Choroid plexus epithelial cell (primary cell): ENCODE measurements around the gene C17orf50.

Source experiments
- DNase-seq: peaks from one replicate; pipeline ENCODE4 v3.0.0-alpha.2; 2010; ENCODE audit warnings: low read depth
- H3K4me3 ChIP-seq: 2 replicates; pipeline ENCODE4 v1.5.1; 2011; ENCODE audit warnings: low read depth, mild to moderate bottlenecking, control low read depth, low read length, moderate library complexity
- TF ChIP-seq, protein P1 (sequence below): conservative IDR thresholded peaks from 2 replicates; pipeline ENCODE4 v1.5.1; 2011; ENCODE audit warnings: low read depth, mild to moderate bottlenecking, control low read depth, inconsistent platforms, low read length, moderate library complexity

Gene C17orf50

DNA sequence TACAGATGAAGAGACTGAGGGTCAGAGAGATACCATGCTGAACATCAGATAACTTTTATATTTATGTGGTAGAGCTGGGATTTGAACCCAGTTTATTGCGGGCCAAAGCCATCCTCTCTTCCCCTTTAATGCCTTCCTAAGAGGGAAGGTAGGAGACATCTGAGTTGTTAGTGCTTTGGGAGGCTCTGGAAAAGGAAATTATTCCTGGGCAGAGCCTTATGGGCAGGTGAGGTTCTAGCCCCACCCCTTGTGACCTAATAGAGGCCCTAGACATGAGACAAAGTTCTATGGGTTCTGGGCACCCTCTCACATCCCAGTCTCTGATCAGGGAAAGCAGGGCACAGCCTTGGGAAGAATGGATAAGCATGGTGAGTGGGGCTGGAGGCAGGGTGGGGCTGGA, at the start of gene C17orf50:
Gene C17orf50, plus strand, starts transcription at position 301 of the 400 bp plus-strand sequence. Its CDS starts 55 bp downstream, at position 356.
- H3K4me3 ChIP-seq, result no peak within 1 kb of the TSS
- TF ChIP-seq, protein P1, sequence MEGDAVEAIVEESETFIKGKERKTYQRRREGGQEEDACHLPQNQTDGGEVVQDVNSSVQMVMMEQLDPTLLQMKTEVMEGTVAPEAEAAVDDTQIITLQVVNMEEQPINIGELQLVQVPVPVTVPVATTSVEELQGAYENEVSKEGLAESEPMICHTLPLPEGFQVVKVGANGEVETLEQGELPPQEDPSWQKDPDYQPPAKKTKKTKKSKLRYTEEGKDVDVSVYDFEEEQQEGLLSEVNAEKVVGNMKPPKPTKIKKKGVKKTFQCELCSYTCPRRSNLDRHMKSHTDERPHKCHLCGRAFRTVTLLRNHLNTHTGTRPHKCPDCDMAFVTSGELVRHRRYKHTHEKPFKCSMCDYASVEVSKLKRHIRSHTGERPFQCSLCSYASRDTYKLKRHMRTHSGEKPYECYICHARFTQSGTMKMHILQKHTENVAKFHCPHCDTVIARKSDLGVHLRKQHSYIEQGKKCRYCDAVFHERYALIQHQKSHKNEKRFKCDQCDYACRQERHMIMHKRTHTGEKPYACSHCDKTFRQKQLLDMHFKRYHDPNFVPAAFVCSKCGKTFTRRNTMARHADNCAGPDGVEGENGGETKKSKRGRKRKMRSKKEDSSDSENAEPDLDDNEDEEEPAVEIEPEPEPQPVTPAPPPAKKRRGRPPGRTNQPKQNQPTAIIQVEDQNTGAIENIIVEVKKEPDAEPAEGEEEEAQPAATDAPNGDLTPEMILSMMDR, result no peak
- DNase-seq, result no peak

DNA sequence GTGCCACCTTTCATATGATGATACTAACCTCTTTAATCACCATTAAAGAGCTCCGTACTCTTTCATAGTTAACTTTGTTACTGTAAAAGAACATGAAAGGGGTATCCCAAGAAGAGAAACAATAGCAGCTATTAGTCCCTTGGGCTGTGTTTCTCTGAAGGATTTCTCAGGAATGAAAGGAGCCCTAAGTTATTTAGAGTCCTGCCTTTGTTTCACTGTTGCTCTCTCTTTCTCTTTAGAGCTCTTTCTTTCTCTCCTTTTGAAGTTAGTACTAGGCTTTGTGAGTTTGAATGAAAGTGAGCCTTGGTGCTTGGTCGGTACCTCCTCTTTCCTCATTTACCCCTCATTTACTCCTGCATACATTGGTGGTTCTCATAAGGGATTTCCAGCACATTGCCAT, 49.7 kb upstream of the C17orf50 start:
- TF ChIP-seq, protein P1, result no peak

DNA sequence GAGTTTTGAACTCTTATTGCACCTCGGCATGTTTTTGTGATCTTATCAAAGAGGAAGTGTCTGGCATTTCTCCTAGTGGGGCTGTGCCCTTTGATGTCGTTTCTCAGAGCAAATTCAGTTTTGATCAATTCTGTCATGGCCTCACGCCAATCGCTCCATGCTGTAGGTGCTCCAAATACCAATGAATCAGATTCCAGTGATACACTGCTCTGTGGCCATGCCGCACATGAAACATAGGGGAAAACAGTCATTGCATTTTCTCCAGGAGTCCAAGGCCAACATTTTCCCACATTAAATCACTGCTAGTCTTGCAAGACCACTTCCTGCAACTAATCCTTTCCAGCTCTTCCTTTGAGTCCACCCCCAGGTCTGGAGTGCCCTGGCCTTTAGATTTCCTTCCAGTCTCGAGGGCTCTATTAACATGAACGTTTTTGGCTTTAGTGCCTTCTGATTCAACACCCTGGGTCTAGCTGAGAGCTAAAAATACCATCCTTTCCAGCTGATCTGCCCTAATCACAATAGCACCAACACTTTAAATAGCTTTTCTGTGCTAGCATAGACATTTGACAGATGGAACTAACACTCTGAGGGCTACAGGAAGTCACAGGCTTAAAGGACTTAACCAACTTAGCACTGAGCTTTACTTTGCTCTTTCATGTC, 47.5 kb upstream of the C17orf50 start:
- TF ChIP-seq, protein P1, result no peak
- no peak overlapping the region for H3K4me3 ChIP-seq
- DNase-seq, result peak; percentile 89

More for the DNA sequence above, 49.7 kb upstream of the C17orf50 start:
- no peak overlapping the region for H3K4me3 ChIP-seq
- DNase-seq, result no peak

DNA sequence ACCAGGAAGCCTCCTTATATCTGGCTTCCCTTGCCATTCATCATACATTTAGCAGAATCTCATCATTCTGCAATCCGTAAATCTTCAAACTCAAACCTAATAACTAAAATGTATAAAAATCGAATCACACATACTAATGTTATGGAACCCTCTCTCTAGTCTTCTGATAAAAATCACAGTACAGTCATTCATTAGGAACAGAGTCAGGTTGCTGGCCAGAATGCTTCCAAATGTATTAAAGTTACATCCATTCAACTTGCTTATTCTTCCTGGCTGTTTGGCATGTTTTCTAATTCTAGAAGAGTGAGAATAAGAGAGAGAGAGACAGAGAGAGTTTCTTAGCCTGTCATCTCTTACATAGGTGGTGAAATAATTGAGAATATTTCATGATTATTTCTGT, 45.7 kb upstream of the C17orf50 start:
- no peak for DNase-seq
- TF ChIP-seq, protein P1, result no peak

DNA sequence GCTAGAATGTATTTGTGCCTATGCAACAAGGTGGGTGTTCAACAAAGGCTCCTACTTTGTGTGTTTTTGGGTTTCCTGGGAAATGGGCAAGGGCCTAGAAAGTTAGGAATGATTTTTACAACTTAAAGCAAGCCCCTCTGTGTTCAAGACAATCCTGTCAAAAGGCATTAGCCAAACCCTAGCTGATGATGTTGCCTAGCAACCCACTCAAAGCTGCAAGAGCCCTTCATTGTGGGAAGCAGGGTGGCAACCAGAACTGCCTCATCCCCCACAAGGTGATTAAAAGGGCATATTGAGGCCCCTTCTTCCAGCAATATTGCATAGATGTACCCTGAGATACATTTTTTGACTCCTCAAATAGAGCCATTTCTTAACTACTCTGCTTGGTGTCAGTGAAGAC, 45.3 kb upstream of the C17orf50 start:
- DNase-seq, result no peak
- TF ChIP-seq, protein P1, result no peak
- H3K4me3 ChIP-seq, result no peak overlapping the region

More for the DNA sequence above, 45.7 kb upstream of the C17orf50 start:
- H3K4me3 ChIP-seq, result no peak overlapping the region

DNA sequence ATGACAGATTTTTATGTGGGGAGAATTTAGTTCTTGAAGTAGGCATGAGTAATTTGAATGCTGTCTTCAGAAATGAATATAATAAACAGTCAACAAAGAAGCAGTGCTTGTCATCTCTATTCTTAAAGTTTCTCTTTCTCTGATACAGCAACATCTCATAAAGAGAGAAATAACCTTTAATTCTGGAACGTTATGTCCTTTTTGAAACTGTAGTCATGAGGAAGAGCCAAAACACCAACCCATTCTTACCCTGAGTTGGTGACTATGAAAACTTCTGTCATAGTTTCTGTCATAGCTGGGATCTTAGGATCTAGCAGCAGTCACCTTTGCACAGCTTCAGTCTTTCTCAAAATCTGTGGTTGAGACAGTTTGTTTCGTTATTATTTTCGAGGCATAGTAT, 44.5 kb upstream of the C17orf50 start:
- TF ChIP-seq, protein P1, result no peak
- H3K4me3 ChIP-seq, result no peak overlapping the region
- DNase-seq, result no peak

DNA sequence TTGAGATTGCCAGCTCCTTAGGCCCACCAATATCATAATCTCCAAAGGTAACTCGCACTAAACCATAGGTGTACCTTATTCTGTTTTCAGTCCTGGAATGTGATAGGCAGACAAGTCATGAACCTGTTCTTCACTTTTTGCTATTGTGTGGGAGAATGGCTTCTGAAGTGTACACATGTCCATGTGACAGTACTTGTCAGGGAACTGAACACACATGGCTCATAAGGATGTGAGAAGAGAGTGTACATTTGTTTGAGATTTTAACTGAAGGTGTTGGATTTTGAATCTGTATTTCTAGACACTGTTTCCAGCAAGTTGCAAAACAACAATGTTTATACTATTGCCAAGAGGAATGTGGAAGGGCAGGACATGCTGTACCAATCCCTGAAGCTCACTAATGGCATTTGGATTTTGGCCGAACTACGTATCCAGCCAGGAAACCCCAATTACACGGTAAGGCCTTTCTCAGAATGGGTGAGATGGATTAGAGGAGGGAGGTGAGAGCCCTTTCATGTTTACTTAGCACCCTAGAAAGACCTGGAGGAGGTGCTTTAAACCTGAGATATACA, 43.7 kb upstream of the C17orf50 start:
- H3K4me3 ChIP-seq, result no peak overlapping the region
- TF ChIP-seq, protein P1, result no peak
- peak; percentile 75 for DNase-seq
